Measurements from ENCODE around the gene EEFSEC.

EEFSEC gene, protein sequence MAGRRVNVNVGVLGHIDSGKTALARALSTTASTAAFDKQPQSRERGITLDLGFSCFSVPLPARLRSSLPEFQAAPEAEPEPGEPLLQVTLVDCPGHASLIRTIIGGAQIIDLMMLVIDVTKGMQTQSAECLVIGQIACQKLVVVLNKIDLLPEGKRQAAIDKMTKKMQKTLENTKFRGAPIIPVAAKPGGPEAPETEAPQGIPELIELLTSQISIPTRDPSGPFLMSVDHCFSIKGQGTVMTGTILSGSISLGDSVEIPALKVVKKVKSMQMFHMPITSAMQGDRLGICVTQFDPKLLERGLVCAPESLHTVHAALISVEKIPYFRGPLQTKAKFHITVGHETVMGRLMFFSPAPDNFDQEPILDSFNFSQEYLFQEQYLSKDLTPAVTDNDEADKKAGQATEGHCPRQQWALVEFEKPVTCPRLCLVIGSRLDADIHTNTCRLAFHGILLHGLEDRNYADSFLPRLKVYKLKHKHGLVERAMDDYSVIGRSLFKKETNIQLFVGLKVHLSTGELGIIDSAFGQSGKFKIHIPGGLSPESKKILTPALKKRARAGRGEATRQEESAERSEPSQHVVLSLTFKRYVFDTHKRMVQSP

DNA sequence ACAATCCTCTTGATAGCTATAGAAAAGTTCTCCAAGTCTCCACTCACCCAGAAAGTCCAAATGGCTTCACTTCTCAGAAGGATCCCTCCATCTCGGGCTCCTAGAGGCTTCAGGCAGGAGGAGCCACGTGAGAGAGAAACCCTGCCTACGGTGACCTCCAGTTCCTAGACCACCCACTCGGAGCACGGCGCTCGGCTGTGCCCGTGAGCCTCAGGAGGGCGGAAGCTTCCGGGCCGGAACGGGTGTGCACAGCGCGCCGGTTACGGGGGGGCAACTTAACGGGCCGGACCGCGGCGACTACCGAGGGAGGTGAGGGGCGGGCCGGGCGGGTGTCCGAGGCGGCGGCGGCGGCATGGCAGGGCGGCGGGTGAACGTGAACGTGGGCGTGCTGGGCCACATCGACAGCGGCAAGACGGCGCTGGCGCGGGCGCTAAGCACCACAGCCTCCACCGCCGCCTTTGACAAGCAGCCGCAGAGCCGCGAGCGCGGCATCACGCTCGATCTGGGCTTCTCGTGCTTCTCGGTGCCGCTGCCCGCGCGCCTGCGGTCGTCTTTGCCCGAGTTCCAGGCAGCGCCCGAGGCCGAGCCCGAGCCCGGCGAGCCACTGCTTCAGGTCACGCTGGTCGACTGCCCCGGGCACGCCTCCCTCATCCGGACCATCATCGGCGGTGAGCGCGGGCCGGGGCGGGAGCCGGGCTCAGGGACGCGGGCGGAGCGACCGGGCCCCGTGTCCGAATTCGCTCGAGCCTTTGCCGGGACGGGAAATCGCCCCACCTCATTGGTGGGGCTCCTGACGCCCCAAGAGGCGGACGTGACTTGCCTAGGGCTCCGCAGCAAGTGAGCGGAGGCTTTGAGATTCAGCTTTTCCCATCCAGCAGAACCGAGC lies at the start of gene EEFSEC:
EEFSEC (plus strand) TSS at position 326 of the 886 bp plus-strand sequence; CDS start at position 353, 27 bp downstream.
- DNase-seq, result peak; percentile 79

DNA sequence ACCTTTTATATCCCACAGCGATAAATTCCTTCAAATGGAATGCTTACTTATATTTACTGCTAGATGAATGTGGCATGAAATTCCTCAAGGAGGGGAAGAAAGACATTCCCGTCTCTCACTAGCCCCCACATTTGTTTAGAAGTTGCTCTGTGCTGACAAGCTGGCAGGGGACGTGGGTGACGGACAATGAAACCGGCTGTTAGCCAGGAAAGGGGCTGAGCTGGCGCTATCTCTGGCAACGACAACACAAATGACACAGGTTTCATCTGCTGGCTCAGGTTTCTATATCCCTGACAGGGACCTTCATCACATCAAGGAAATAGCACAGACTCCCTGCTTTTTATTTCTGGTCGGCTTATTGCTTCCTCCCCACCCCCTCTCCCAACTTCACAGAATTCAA lies 45.4 kb upstream of the EEFSEC start:
- DNase-seq, result no peak

DNA sequence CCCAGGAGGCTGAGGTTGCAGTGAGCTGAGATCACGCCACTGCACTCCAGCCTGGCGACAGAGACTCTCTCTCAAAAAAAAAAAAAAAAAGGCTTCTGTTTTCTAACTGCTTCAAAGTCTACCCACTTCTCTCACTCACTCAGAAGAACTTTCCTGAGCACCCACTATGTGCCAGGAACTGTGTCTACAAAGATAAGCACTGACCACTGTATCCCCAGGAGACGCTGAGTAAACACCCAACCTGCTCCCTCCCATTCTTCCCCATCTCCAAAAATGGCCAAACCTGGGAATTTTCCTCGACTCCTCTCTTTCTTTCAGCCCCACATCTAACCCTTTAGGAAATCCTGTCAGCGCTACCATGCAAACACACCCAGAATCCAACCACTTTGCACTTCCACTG lies 42.1 kb upstream of the EEFSEC start:
- no peak for DNase-seq

DNA sequence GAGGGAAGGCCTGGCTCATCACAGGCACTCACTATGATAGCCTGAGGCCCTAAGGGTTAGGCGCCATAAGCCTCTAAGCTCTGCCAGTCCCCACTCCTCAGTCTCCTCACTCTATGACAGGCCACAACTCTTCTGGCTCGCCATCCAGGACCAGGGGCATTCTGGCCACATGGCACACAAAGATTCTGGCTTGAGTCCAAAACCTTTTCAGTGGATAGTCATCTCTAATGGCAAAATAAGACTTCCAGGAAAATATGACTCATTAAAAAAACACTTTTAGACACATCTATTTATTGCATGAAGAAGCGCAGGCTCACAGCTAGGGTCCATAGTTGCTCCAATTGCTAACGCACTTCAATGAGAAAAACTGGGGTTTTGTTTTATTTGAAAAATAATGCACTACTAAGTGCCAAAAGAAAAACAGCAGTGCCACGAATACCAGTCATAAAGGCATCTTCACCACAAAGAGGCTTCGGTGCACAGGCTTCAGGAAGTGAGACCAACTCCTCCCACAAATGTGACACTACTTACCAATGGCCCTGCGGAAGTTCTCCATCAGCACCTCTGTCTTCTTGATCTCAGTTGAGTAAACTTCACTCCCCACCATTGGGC lies 40.8 kb upstream of the EEFSEC start:
- DNase-seq, result peak; percentile 79

DNA sequence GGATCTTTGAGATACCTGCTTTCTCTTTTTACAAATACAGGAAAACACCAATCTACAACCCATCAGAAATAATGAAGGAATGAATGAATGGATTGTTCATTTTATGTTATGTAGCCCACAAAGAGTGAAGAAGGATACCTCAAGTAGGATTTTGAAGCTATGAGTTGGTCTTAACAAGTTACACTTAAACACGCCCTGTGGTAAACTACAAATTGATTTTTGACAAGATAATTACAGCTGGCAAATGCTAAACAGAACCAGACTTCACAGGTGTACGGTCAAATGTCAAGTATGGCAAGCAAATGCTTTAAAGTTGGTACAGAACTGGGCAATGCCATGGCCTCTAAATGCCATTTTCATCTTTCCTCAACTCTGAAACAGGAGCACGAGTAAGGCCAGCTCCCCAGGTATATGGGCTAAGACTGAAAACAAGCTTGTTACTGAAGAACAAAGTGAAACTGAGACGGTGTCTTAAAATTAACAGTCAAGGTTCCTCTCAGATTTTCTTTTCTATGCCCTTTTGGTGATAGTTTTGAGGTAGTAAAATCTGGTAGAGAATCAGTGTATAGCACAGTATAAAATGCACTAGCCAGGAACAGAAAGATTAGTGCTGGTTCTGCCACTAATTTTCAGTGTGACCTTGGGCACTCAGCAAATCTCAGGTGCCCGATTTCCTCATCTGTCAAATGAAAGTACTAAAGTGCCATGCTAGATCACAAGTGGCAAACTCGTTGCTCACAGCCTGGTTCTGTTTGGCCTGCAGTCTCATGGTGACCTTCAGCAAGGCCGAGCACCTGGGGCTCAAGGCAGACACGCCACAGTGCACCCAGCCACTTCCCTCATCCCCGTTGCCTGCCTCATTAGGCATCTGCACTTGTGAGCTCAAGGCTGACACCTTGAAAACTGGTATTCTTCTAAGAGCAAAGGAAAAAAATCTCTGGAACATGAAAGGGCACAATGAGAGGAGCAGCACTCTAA lies 39.2 kb upstream of the EEFSEC start:
- no peak for DNase-seq

DNA sequence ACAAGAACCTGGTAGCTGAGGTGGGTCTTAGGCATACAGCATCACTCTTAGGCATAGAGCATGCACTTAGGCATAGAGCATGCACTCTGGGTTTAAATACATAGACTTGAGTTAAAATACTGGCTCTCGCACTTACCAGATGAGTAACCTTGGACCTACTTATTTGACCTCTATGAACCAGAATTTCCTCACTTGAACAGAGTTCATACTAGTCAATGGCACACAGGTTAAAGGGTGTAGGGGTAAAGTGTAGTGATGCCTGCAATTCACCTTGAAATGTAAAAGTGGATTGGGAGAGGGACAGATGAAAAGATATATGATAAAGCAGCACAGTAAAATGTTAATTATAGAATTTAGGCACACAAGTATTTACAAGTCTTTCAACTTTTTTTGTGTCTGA lies 31.3 kb upstream of the EEFSEC start:
- DNase-seq, result no peak

DNA sequence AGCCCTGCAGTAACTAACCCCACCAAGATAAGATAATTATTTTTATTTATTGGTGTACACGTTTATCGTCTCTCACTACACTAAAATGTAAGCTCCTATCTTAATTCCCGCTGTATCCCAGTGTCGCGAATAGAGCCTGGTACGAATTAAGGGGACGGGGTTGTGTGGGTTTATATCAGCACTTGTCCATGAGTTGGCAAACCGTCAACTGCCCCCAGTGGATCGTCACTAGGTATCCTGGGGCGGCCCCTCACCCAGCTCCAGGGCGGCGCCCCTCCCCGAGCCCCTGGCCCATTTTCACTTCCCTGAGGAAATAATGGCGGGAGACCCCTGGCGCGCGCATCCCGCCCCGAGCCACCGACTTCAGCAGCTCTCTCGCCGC lies 30.1 kb upstream of the EEFSEC start:
- peak; percentile 41 for DNase-seq

DNA sequence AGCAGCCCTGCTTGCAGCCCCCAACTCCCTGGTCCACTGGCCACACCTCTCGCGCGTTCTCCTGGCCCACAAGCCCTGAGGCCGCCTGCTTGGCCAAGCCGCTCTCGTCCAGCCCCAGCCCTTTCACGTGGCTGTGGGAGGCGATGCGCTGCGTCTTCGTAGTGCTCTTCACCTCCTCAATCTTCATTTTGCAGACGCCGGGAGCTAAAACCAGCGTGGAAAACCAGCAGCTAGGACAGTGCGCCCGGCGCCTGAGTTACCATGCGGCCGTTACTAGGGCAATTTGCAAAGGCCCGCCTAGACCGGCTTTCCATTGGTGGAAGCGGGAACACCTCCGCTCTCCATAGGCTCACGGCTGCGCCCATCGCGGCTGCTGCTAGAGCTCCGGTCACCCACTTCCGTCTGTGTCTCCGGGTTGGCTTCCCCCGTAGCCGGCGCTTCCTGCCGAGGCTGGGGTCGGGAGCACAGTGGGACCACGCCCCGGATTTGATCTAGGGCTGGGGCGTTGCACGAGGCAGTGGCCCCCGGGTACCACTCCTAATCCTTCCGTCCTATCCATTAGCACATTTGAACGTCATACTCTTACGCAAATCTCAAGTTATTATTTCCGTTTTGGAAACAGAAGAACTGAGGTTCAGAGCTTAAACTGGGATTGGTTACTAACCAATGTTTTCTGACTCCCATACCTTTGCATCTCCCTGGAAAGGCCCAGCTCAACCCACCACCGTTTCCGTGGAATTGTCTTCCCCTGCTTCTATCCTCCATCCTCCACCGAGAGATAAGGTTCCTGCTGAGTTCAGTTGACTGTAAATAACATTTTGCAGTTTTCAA lies 29.5 kb upstream of the EEFSEC start, which contains the start of gene RUVBL1:
RUVBL1 (minus strand) TSS at position 275 of the 831 bp plus-strand sequence; CDS start at position 187, 88 bp downstream.
- peak; percentile 98 for DNase-seq

DNA sequence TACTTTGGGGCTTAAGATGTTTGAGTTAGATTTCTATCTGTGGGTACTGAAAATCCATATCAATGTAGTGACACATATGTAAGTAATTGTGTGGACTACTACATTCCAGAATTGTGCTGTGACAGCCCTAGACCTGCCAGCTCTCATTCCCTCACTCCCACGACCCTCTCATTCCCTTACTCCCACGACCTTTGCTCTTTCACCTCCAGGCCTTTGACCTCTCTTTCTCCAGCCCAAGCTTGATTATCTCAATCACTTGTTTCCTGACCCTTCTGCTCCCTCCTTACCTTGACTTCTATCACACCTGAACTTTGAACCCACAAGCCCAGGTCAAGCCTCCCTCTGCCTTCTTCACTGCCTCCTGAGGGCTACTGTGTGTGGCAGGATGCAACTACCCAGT lies 26.0 kb upstream of the EEFSEC start:
- no peak for DNase-seq

DNA sequence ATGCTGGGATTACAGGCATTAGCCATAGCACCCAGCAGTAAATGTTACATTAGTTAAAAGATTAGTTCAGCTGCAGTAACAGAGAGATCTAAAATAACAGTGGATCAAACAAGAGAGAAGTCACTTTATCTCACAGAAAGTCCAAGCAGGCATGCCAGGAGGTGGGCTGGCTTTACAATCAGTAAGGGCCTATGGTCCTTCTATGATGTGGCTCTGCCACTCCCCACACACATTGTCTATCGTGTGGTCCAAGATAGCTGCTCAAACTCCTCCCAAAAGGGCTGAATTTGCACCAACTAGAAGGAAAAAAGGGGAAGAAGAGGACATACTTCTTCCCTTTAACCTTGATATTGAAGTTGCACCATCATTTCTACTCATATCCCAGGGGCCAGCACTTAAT lies 25.0 kb upstream of the EEFSEC start:
- peak; percentile 93 for DNase-seq

DNA sequence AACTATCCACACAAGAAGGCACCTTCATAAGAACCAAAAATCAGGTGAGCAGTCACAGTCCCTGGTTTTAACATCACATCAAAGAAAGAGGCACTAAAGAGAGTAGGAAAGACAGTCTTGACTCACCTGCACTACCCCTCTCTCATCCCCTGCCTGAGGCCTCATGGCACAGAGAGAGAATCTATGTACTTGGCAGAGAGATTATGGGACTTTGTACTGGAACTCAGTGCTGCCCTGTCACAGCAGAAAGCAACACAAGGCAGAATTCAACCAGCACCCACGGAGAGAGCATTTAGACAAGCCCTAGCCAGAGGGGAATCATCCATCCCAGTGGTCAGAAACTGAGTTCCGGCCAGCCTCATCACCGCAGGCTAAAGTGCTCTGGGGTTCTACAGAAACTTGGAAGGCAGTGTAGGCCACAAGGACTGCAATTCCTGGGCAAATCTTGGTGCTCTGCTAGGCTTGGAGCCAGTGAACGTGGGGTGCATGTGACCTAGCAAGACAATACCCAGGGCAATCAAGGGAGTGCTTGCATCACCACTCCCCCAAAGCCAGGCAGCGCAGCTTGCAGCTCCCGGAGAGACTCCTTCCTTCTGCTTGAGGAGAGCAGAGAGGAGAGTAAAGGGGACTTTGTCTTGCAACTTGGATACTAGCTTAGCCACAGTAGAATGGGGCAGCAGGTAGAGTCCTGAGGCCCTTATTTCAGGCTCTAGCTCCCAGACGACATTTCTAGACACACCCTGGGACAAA lies 21.2 kb upstream of the EEFSEC start:
- DNase-seq, result no peak

DNA sequence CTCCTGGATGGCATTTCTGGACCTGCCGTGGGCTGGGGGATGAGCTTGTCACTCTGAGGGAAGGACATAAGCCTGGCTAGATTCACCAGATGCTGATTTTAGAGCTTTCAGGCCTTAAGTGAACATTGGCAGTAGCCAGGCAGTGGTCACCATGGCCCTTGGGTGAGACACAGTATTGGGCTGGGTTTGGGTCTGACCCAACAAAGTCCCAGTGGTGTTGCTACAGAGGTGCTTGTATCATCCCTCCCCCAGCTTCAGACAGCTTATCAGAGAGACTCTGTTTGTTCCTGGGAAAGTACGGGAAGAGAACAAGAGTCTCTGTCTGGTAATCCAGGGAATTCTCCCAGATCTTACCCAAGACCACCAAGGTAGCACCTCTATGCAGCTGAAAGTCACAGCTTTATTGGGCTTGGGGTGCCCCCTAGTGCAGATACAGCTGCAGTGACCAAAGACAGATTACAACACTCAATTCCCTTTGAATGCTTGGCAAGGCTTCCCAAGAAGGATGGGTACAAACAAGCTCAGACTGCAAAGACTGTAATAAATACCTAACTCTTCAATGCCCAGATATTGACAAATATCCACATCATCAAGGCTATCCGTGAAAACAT lies 19.9 kb upstream of the EEFSEC start:
- DNase-seq, result peak; percentile 73

DNA sequence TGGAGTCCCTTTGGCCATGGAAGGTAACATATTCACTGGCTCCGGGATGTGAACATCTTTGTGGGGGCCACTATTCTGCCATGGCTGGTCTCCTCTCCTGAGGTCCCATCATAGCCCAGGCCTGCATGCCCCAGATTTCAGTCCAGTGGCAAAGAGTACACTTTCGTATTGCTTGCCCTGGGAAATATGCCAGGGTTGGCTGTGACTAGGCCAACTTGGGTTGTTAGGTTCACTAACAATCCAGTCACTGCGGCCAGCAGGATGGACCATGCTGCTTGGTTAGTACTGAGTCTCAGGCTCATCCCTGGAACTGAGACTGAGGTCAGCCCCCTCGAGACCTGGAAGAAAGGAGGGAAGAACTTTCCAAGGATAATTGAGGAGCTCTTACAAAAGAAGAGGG lies 9.8 kb upstream of the EEFSEC start:
- DNase-seq, result no peak

DNA sequence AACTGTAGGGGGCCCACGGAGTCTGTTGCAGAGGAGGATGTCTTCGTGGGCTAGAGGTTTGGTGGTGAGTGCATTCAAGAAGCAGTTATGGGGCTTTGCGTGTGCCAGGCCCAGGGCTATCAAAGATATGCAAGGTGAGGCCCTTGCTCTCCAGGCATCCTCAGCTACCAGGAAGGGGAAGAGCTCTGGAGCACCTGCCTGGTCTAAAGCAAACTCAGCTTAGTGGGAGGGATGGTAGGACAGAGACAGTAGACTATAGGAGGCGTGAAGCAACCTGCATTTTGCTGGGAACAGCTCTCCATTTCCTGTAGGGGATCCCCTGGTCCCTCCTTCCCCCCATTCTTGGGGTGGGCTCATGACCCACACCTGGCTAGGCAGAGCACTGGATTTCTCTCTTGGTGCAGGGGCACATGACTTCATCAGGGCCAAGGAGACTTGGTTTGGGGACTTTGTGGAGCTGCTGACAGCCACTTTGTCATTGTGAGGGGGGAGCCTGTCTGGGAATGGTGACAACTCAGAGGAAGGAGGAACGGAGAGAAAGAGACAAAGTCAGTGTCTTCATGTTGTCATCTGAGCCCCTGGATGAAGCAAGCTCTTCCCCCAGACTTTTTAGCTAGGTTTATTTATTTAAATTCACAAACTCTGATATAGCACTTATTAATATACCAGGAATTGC lies 8.6 kb upstream of the EEFSEC start:
- DNase-seq, result no peak

DNA sequence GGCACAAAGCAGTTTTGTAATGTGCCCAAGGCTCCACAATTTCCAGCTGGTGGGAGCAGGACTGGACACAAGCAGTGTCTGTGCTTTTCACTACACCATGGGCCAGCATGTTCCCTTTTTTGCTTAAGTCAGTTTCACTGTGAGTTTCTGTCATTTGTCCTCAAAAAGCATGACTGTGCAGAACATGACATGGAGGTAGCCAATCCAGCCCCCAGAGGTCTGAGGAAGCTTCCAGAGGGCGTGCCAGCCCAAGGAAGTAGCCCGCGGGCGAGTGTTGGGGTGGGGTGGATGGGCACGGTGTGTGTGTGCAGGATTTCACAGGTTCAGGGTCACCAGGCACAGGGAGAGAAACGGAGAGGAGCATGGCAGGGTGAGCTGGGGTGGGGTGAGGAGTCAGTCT lies 8.0 kb upstream of the EEFSEC start:
- peak; percentile 68 for DNase-seq

DNA sequence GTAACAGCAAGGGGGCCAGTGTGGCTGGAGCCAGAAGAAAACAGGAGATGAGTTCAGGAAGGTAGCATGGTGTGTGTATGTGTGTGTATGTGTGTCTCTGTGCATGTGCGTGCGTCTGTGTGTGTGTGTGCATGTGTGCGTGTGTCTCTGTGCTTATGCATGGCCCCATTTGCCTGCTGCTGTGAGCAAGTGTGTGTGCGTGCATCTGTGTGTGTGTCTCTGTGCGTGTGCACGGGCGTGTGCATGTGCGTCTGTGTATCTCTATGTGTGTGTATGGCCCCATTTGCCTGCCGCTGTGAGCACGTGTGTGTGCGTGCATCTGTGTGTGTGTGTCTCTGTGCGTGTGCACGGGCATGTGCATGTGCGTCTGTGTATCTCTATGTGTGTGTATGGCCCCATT lies 7.1 kb upstream of the EEFSEC start:
- no peak for DNase-seq

DNA sequence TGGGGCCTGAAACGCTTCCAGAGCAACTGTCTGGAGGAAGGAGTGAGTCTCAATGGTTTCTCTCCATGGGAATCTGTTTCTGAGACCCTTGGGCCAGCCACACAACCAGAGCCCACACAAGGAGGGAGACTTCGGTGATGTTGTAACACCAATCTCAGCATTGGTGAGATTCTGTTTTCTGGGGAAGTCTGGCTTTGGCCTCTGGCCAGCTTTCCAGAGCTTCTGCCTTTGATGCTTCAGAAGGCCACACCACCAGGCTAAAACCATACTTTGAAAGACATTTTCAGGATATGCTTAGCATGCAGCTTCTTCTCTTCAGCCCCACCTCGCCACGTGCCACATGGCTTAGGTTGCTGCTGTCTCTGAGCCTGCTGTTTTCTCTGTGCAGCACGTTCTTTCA lies 3.6 kb upstream of the EEFSEC start:
- no peak for DNase-seq

DNA sequence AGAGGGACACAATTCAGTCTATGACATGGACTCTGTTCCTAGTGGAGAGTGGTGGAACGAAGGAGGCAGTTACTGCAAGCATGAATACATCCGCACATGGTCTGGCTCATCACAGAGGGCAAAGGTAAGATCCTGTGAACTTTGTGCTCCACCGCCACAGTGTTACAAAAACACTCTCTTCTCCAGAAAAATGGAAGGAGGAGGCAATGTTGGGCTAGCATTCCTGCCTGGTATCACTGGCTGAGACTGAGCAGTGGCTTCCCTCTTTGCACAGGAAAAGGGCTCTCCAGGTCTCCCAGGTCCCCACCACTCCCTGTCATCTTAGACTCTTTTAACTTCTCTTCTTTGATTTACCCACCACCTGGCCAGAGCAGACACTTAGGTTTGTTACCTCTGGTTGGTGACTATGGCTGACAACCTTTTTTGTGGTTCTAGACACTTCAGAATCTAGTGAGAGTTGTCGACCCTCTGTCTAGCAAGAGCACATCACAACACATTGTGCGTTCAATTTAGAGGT lies 1.5 kb upstream of the EEFSEC start:
- no peak for DNase-seq

Measured in hematopoietic multipotent progenitor cell treated with erythropoietin and hydrocortisone succinate and interleukin-3 and kit ligand, for 8 days (in vitro differentiated cells).